ENCODE measurements around the gene PDE2A.

GRCh38 chr11:72641522-72642042, 32.6 kb downstream of the PDE2A start:
- TF ChIP-seq POLR2A (IDR thresholded peaks at IDR 0.05): no peak
- TF ChIP-seq, protein P1, sequence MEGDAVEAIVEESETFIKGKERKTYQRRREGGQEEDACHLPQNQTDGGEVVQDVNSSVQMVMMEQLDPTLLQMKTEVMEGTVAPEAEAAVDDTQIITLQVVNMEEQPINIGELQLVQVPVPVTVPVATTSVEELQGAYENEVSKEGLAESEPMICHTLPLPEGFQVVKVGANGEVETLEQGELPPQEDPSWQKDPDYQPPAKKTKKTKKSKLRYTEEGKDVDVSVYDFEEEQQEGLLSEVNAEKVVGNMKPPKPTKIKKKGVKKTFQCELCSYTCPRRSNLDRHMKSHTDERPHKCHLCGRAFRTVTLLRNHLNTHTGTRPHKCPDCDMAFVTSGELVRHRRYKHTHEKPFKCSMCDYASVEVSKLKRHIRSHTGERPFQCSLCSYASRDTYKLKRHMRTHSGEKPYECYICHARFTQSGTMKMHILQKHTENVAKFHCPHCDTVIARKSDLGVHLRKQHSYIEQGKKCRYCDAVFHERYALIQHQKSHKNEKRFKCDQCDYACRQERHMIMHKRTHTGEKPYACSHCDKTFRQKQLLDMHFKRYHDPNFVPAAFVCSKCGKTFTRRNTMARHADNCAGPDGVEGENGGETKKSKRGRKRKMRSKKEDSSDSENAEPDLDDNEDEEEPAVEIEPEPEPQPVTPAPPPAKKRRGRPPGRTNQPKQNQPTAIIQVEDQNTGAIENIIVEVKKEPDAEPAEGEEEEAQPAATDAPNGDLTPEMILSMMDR (IDR thresholded peaks at IDR 0.05): no peak
